ENCODE measurements around the gene CAVIN4. TPM values are rescaled to one million over a fixed set of nuclear protein-coding genes. Genes with fewer than 3 reads are reported as not detected.

CAVIN4 gene
- total and polyA plus RNA-seq, 7 experiments from 2014 or later, result 0.07 to 0.13 TPM; not detected in 5

GRCh38 chr9:100619665-100620064 is 41.8 kb downstream of the CAVIN4 start:
- ChIA-PET CTCF (no interaction called here), POLR2A (no interaction called here)
- H3K9me3 ChIP-seq (ENCODE audit: control insufficient read depth in 2 of 3, low read length in 3 of 3), result no peaks in the 10 kb centered on the region
- no peak overlapping the region for H3K4me3 Mint-ChIP-seq
- H3K9me3 Mint-ChIP-seq, result peaks cover 5 to 31% (median 13%) of the 10 kb centered on the region in 11 donors
- ATAC-seq, result no peak
- H3K4me1 ChIP-seq (ENCODE audit: control insufficient read depth in 2 of 2, insufficient read depth in 2 of 2, low read length in 2 of 2), result no peaks in the 10 kb centered on the region
- no peak for DNase-seq
- H3K27me3 ChIP-seq (ENCODE audit: control insufficient read depth in 2 of 2, insufficient read depth in 2 of 2, low read length in 2 of 2), result no peaks in the 10 kb centered on the region
- peaks cover 2 to 19% (median 15%) of the 10 kb centered on the region in 5 donors for H3K27me3 Mint-ChIP-seq
- no peak overlapping the region for H3K4me3 ChIP-seq (ENCODE audit: low read length)
- H3K36me3 Mint-ChIP-seq, result peaks cover 0 to 10% (median 1%) of the 10 kb centered on the region in 5 donors
- intact Hi-C loops (cut with micrococcal nuclease), result no loop called here
- no peak overlapping the region for H3K27ac ChIP-seq (ENCODE audit: low read depth, low read length)
- H3K36me3 ChIP-seq (ENCODE audit: control insufficient read depth in 2 of 3, insufficient read depth in 3 of 3, low read length in 3 of 3), result no peaks in the 10 kb centered on the region
- no peak overlapping the region for H3K27ac Mint-ChIP-seq
- H3K4me1 Mint-ChIP-seq, result no peaks in the 10 kb centered on the region

GRCh38 chr9:100623969-100624368 is 46.1 kb downstream of the CAVIN4 start:
- no peak overlapping the region for H3K27ac ChIP-seq (ENCODE audit: low read depth, low read length)
- POLR2A ChIA-PET, result no interaction called here
- H3K4me1 Mint-ChIP-seq, result no peaks in the 10 kb centered on the region
- no peak overlapping the region for H3K27ac Mint-ChIP-seq
- no peaks in the 10 kb centered on the region for H3K36me3 ChIP-seq (ENCODE audit: control insufficient read depth in 2 of 3, insufficient read depth in 3 of 3, low read length in 3 of 3)
- H3K4me1 ChIP-seq (ENCODE audit: control insufficient read depth in 2 of 2, insufficient read depth in 2 of 2, low read length in 2 of 2), result no peaks in the 10 kb centered on the region
- H3K4me3 ChIP-seq (ENCODE audit: low read length), result no peak overlapping the region
- ATAC-seq, result no peak
- peaks cover 0 to 18% (median 6%) of the 10 kb centered on the region in 11 donors for H3K9me3 Mint-ChIP-seq
- no peaks in the 10 kb centered on the region for H3K9me3 ChIP-seq (ENCODE audit: control insufficient read depth in 2 of 3, low read length in 3 of 3)
- intact Hi-C loops (cut with micrococcal nuclease), result no loop called here
- DNase-seq, result no peak
- H3K4me3 Mint-ChIP-seq, result no peak overlapping the region
- peaks cover 0 to 15% (median 5%) of the 10 kb centered on the region in 5 donors for H3K27me3 Mint-ChIP-seq
- CTCF ChIA-PET, result no interaction called here
- no peaks in the 10 kb centered on the region for H3K27me3 ChIP-seq (ENCODE audit: control insufficient read depth in 2 of 2, insufficient read depth in 2 of 2, low read length in 2 of 2)
- H3K36me3 Mint-ChIP-seq, result peaks cover 0 to 4% (median 0%) of the 10 kb centered on the region in 5 donors

- no peak overlapping the region for H3K27ac ChIP-seq (ENCODE audit: low read depth, low read length)
- Mint-ChIP-seq H3K27ac (no peak overlapping the region), H3K9me3 (peaks cover 0 to 13% (median 6%) of the 10 kb centered on the region in 11 donors), H3K36me3 (peaks cover 0 to 4% (median 0%) of the 10 kb centered on the region in 5 donors), H3K4me1 (no peaks in the 10 kb centered on the region), H3K4me3 (no peak overlapping the region), H3K27me3 (peaks cover 0 to 20% (median 12%) of the 10 kb centered on the region in 5 donors)
- intact Hi-C loops (cut with micrococcal nuclease), result no loop called here
- H3K4me1 ChIP-seq (ENCODE audit: control insufficient read depth in 2 of 2, insufficient read depth in 2 of 2, low read length in 2 of 2), result no peaks in the 10 kb centered on the region
- H3K4me3 ChIP-seq (ENCODE audit: low read length), result no peak overlapping the region
- ChIA-PET CTCF (no interaction called here), POLR2A (no interaction called here)
- ATAC-seq (no peak), DNase-seq (no peak)
- no peaks in the 10 kb centered on the region for H3K36me3 ChIP-seq (ENCODE audit: control insufficient read depth in 2 of 3, insufficient read depth in 3 of 3, low read length in 3 of 3)
- H3K27me3 ChIP-seq (ENCODE audit: control insufficient read depth in 2 of 2, insufficient read depth in 2 of 2, low read length in 2 of 2), result no peaks in the 10 kb centered on the region
- H3K9me3 ChIP-seq (ENCODE audit: control insufficient read depth in 2 of 3, low read length in 3 of 3), result no peaks in the 10 kb centered on the region
Observed at GRCh38 chr9:100626949-100627348, 49.1 kb downstream of the CAVIN4 start.

GRCh38 chr9:100637787-100638186 is 59.9 kb downstream of the CAVIN4 start:
- intact Hi-C loops (cut with micrococcal nuclease), result no loop called here
- no peak overlapping the region for H3K27ac Mint-ChIP-seq

More at GRCh38 chr9:100637787-100638186, 59.9 kb downstream of the CAVIN4 start:
- Histone ChIP-seq H3K36me3 (ENCODE audit: control insufficient read depth in 2 of 3, insufficient read depth in 3 of 3, low read length in 3 of 3) (no peaks in the 10 kb centered on the region), H3K27ac (ENCODE audit: low read depth, low read length) (no peak overlapping the region), H3K4me3 (ENCODE audit: low read length) (no peak overlapping the region), H3K4me1 (ENCODE audit: control insufficient read depth in 2 of 2, insufficient read depth in 2 of 2, low read length in 2 of 2) (no peaks in the 10 kb centered on the region), H3K27me3 (ENCODE audit: control insufficient read depth in 2 of 2, insufficient read depth in 2 of 2, low read length in 2 of 2) (no peaks in the 10 kb centered on the region), H3K9me3 (ENCODE audit: control insufficient read depth in 2 of 3, low read length in 3 of 3) (no peaks in the 10 kb centered on the region)
- Mint-ChIP-seq H3K4me3 (no peak overlapping the region), H3K36me3 (peaks cover 0 to 11% (median 0%) of the 10 kb centered on the region in 5 donors), H3K27me3 (peaks cover 6 to 49% (median 37%) of the 10 kb centered on the region in 5 donors), H3K4me1 (no peaks in the 10 kb centered on the region), H3K9me3 (peaks cover 3 to 22% (median 11%) of the 10 kb centered on the region in 11 donors)
- ATAC-seq (no peak), DNase-seq (no peak)
- POLR2A ChIA-PET, result no interaction called here
- CTCF ChIA-PET, result no interaction called here

Other genes starting within 250 kb of the CAVIN4 start
- gene TEX10, start 225.1 kb upstream of the CAVIN4 start, total RNA-seq, result 10 to 100 TPM; 11.0 to 24.6 (median 18.2) TPM
- gene TEX10, start 225.1 kb upstream of the CAVIN4 start, polyA plus RNA-seq, result 10 to 100 TPM; 13.6 to 20.5 TPM
- gene MSANTD3, start 150.9 kb upstream of the CAVIN4 start, total RNA-seq, result 10 to 100 TPM in 3 of 5 experiments, 1 to 10 TPM in 2; 6.8 to 13.4 (median 12.0) TPM
- gene MSANTD3, start 150.9 kb upstream of the CAVIN4 start, polyA plus RNA-seq, result 1 to 10 TPM; 3.5 to 4.1 TPM
- gene TMEFF1, start 104.9 kb upstream of the CAVIN4 start, total RNA-seq, result under 1 TPM in 2 of 5 experiments, not detected in 3; 0.27 to 0.56 TPM
- gene TMEFF1, start 104.9 kb upstream of the CAVIN4 start, polyA plus RNA-seq, result not detected